IMR-90 (cell line): ENCODE measurements around the gene RBM5. TPM values are rescaled to one million over a fixed set of nuclear protein-coding genes. Genes with fewer than 3 reads are reported as not detected.

Source experiments
- ATAC-seq: fragments of 200-7000 bp; cut with Tn5 transposase; 2 replicates; pipeline ENCODE4 v1.9.1; 2020; ENCODE audit warnings: low read depth, mild to moderate bottlenecking, moderate library complexity
- BruUV-seq: library from RNA; stranded (reverse); fragments of 400-500 nt; replicated peaks from 2 replicates; lab custom pipeline; 2021; lab: Mats Ljungman, UMichigan
- CTCF ChIA-PET: fragments of 300-600 bp; formaldehyde crosslinking; extraction: SDS; loops from one replicate; lab custom pipeline; 2021; ENCODE audit warnings: antibody characterized with exemption; lab: Yijun Ruan, JAX
- POLR2A ChIA-PET: fragments of 300-600 bp; sonication (Branson Sonifier 250); formaldehyde crosslinking; loops from one replicate; lab custom pipeline; 2022; ENCODE audit warnings: antibody characterized with exemption; ENCODE audit not compliant: unreplicated experiment; lab: Charles Lee
- DNase-seq: peaks from one replicate; pipeline ENCODE4 v3.0.0; 2013
- H2AFZ ChIP-seq: replicated peaks from 2 replicates; pipeline ENCODE3; 2013; ENCODE audit warnings: low read length, mild to moderate bottlenecking; ENCODE audit not compliant: poor library complexity
- H2AK5ac ChIP-seq: 2 replicates; pipeline ENCODE4 v1.6.1; 2013; ENCODE audit warnings: low read depth, low read length, inconsistent platforms
- H2AK9ac ChIP-seq: replicated peaks from 2 replicates; pipeline ENCODE3; 2013; ENCODE audit warnings: mild to moderate bottlenecking, low read depth, low read length, moderate library complexity; ENCODE audit not compliant: poor library complexity
- H2BK120ac ChIP-seq: 2 replicates; pipeline ENCODE4 v1.6.1; 2013; ENCODE audit warnings: low read depth, low read length, inconsistent platforms
- H2BK15ac ChIP-seq: 3 replicates; pipeline ENCODE4 v1.6.1; 2013; ENCODE audit warnings: low read depth, low read length, inconsistent platforms
- H2BK20ac ChIP-seq: 2 replicates; pipeline ENCODE4 v1.6.1; 2013; ENCODE audit warnings: low read depth, mild to moderate bottlenecking, inconsistent platforms, low read length, moderate library complexity
- H2BK5ac ChIP-seq: 2 replicates; pipeline ENCODE4 v1.6.1; 2013; ENCODE audit warnings: mild to moderate bottlenecking, low read depth, low read length, inconsistent platforms; ENCODE audit not compliant: poor library complexity, severe bottlenecking
- H3K14ac ChIP-seq: replicated peaks from 2 replicates; pipeline ENCODE4 v1.6.1; 2013; ENCODE audit warnings: low read depth, low read length, inconsistent platforms
- H3K18ac ChIP-seq: 2 replicates; pipeline ENCODE4 v1.6.1; 2013; ENCODE audit warnings: low read depth, low read length, control low read depth
- H3K23ac ChIP-seq: 2 replicates; pipeline ENCODE4 v1.6.1; 2013; ENCODE audit warnings: low read depth, low read length, inconsistent platforms
- H3K27ac ChIP-seq: 2 replicates; pipeline ENCODE4 v1.5.1; 2013; ENCODE audit warnings: mild to moderate bottlenecking, control low read depth, low read length; ENCODE audit not compliant: insufficient read depth
- H3K27me3 ChIP-seq: 2 replicates; pipeline ENCODE4 v1.6.1; 2013; ENCODE audit warnings: low read length; ENCODE audit not compliant: control insufficient read depth, insufficient read depth
- H3K36me3 ChIP-seq: 2 replicates; pipeline ENCODE4 v1.6.1; 2013; ENCODE audit warnings: low read length, mixed read lengths; ENCODE audit not compliant: control insufficient read depth, insufficient read depth
- H3K4ac ChIP-seq: 2 replicates; pipeline ENCODE4 v1.6.1; 2013; ENCODE audit warnings: low read depth, low read length, inconsistent platforms
- H3K4me1 ChIP-seq: 2 replicates; pipeline ENCODE4 v1.6.1; 2013; ENCODE audit warnings: low read length, mixed read lengths; ENCODE audit not compliant: control insufficient read depth, insufficient read depth
- H3K4me2 ChIP-seq: 2 replicates; pipeline ENCODE4 v1.6.1; 2013; ENCODE audit warnings: low read depth, mild to moderate bottlenecking, control low read depth, low read length, moderate library complexity
- H3K4me3 ChIP-seq: 2 replicates; pipeline ENCODE4 v1.5.1; 2013; ENCODE audit warnings: low read depth, mild to moderate bottlenecking, control low read depth, low read length, moderate library complexity; ENCODE audit not compliant: insufficient read depth
- H3K56ac ChIP-seq: 2 replicates; pipeline ENCODE4 v1.6.1; 2013; ENCODE audit warnings: low read length, inconsistent platforms; ENCODE audit not compliant: insufficient read depth; ENCODE audit errors: extremely low read depth
- H3K79me1 ChIP-seq, 2 experiments: 2 replicates each; pipeline ENCODE4 v1.6.1; 2013; ENCODE audit warnings: low read length in 2 of 2, inconsistent platforms in 1 of 2, low read depth in 1 of 2
- H3K9ac ChIP-seq: 2 replicates; pipeline ENCODE4 v1.6.1; 2013; ENCODE audit warnings: low read depth, low read length, control low read depth
- H3K9me1 ChIP-seq: 2 replicates; pipeline ENCODE4 v1.6.1; 2013; ENCODE audit warnings: low read length, inconsistent platforms; ENCODE audit not compliant: insufficient read depth
- H3K9me3 ChIP-seq: 2 replicates; pipeline ENCODE4 v1.6.1; 2013; ENCODE audit warnings: low read length; ENCODE audit not compliant: control insufficient read depth, insufficient read depth
- H4K20me1 ChIP-seq: 2 replicates; pipeline ENCODE4 v1.6.1; 2013; ENCODE audit warnings: low read length, inconsistent platforms; ENCODE audit not compliant: insufficient read depth
- H4K5ac ChIP-seq: 2 replicates; pipeline ENCODE4 v1.6.1; 2013; ENCODE audit warnings: mild to moderate bottlenecking, low read depth, low read length, control low read depth
- H4K8ac ChIP-seq, 2 experiments: 2 replicates each; pipeline ENCODE4 v1.6.1; 2013; ENCODE audit warnings: low read depth in 2 of 2, low read length in 2 of 2, control low read depth in 1 of 2, inconsistent platforms in 1 of 2
- H4K91ac ChIP-seq: 2 replicates; pipeline ENCODE4 v1.6.1; 2013; ENCODE audit warnings: low read depth, low read length, inconsistent platforms; ENCODE audit not compliant: insufficient read depth
- CHD1 ChIP-seq: IDR thresholded peaks from 2 replicates; pipeline ENCODE4 v1.6.1; 2012; ENCODE audit warnings: low read depth, low read length, improper control_type of control experiment
- WGBS, 2 experiments: methylation state at CpG; one replicate each; pipeline versions ENCODE4 v1.1.5 to v1.1.7; 2013; ENCODE audit warnings: missing lambda C conversion rate in 2 of 2; ENCODE audit not compliant: insufficient read length in 1 of 2; ENCODE audit errors: extremely low coverage in 2 of 2; 5-methylcytosine and 5-hydroxymethylcytosine counted together
- dilution Hi-C: fragments of 300-500 bp; cut with HindIII; formaldehyde crosslinking; loops from one replicate; pipeline ENCODE4 v1.14.3; 2018; ENCODE audit warnings: low sequenced_read_pairs; ENCODE audit not compliant: unreplicated experiment
- in situ Hi-C: fragments of 300-500 bp; cut with MboI; formaldehyde crosslinking; loops from 3 replicates; pipeline ENCODE4 v1.14.3; 2019; ENCODE audit warnings: low sequenced_read_pairs, inconsistent platforms, mixed read lengths
- intact Hi-C: fragments of 100-400 bp; cut with micrococcal nuclease; formaldehyde crosslinking; loops from 2 replicates; pipeline ENCODE4 v1.10.0; 2022
- polyA plus RNA-seq, 3 experiments: library from polyadenylated mRNA; depleted of rRNA; stranded (reverse); fragments of >200 nt; gene quantifications; 2 replicates each; pipeline ENCODE4 v1.2.3, GENCODE V29; 2012; ENCODE audit warnings: low replicate concordance in 1 of 3
- total RNA-seq: library from RNA; depleted of rRNA; stranded (reverse); fragments of >200 nt; gene quantifications from 2 replicates; pipeline ENCODE4 v1.2.3, GENCODE V29; 2012
- TF ChIP-seq, protein P1 (sequence below): conservative IDR thresholded peaks from 2 replicates; pipeline ENCODE4 v1.5.1; 2012; ENCODE audit warnings: mild to moderate bottlenecking, low read depth, low read length, improper control_type of control experiment

RBM5 gene
- total and polyA plus RNA-seq, 2 of the 4 experiments (the other 2 are of a cell fraction), result 121 to 155 TPM

DNA sequence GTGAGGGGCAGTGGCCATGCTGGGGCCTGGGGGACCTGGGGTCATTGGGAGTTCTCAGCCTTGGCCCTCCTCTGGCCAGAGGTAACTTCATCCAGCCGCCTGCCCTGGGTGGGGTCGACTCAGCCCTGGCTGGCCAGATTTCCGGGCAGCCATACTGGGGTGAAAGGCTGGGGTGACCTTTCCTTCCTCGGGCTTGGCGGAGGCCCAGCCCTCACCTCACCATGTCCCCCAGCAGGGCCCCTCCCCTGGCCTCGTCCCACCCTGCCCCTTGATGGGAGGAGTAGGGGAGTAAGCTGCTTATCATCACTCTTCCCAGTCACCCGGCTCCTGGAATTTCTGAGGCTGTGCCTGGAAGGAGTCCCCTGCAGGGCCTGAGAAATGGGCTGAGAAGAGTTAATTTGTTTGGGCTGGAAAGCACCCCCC is 71.9 kb downstream of the RBM5 start:
- Histone ChIP-seq H4K91ac (no peak overlapping the region), H2AK9ac (no peak overlapping the region), H2AK5ac (no peak overlapping the region; the same call in 1 of the 2 replicates), H3K56ac (no peak overlapping the region), H4K20me1 (0 out of 2 replicates have a peak, but pooled peaks cover 8% of the 10 kb centered on the region), H2BK120ac (no peak overlapping the region), H3K4me2 (no peak overlapping the region), H3K27me3 (no peaks in the 10 kb centered on the region), H4K8ac (no peak overlapping the region), H3K27ac (no peak overlapping the region), H2BK5ac (no peak overlapping the region), H3K23ac (no peak overlapping the region), H3K9me1 (peaks cover 20% of the 10 kb centered on the region), H3K18ac (no peak overlapping the region), H2BK20ac (no peak overlapping the region), H3K9ac (no peak overlapping the region), H3K4me1 (peaks cover 50% of the 10 kb centered on the region), H3K9me3 (no peaks in the 10 kb centered on the region), H2BK15ac (no peak overlapping the region), H3K36me3 (peaks cover 14% of the 10 kb centered on the region; the same call in 1 of the 2 replicates), H3K79me1 (peaks cover 14 to 77% of the 10 kb centered on the region in 2 experiments; a peak in 3 of 4 replicates), H4K5ac (no peak overlapping the region), H2AFZ (no peak overlapping the region), H3K4me3 (no peak overlapping the region), H3K14ac (no peak overlapping the region), H3K4ac (no peak overlapping the region)
- CTCF ChIA-PET, result no interaction called here
- intact Hi-C loops (no loop called here), dilution Hi-C loops (no loop called here), in situ Hi-C loops (no loop called here)
- POLR2A ChIA-PET, result no interaction called here
- ATAC-seq, result no peak
- no TSS peak for BruUV-seq
- DNase-seq, result no peak
- WGBS, 2 experiments, result no CpG with 5 or more reads among the region's 7 CpGs
- TF ChIP-seq, protein P1, sequence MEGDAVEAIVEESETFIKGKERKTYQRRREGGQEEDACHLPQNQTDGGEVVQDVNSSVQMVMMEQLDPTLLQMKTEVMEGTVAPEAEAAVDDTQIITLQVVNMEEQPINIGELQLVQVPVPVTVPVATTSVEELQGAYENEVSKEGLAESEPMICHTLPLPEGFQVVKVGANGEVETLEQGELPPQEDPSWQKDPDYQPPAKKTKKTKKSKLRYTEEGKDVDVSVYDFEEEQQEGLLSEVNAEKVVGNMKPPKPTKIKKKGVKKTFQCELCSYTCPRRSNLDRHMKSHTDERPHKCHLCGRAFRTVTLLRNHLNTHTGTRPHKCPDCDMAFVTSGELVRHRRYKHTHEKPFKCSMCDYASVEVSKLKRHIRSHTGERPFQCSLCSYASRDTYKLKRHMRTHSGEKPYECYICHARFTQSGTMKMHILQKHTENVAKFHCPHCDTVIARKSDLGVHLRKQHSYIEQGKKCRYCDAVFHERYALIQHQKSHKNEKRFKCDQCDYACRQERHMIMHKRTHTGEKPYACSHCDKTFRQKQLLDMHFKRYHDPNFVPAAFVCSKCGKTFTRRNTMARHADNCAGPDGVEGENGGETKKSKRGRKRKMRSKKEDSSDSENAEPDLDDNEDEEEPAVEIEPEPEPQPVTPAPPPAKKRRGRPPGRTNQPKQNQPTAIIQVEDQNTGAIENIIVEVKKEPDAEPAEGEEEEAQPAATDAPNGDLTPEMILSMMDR, result no peak
- no peak for TF ChIP-seq CHD1
